ENCODE data around the gene STIMATE. TPM values are rescaled to one million over a fixed set of nuclear protein-coding genes. Genes with fewer than 3 reads are reported as not detected.

The STIMATE gene
- total RNA-seq, 2 donors from 2014 or later: 20.3 to 23.7 TPM

- H3K36me3 Mint-ChIP-seq (ENCODE audit: low read depth): no peaks in the 10 kb centered on the region
- DNase-seq: no peak
- H3K4me1 Mint-ChIP-seq: peaks cover 1% of the 10 kb centered on the region
- TF ChIP-seq CTCF (conservative IDR thresholded peaks at IDR 0.05): no peak
- Histone ChIP-seq H3K9me3 (ENCODE audit: control insufficient read depth, low read length) (no peaks in the 10 kb centered on the region), H3K9ac (ENCODE audit: extremely low read depth, low read length, poor library complexity, severe bottlenecking) (no peak overlapping the region), H3K4me1 (ENCODE audit: control insufficient read depth, insufficient read depth, low read length) (peaks cover 3% of the 10 kb centered on the region), H3K36me3 (ENCODE audit: control insufficient read depth, insufficient read depth, low read length) (no peaks in the 10 kb centered on the region), H3K27me3 (ENCODE audit: control insufficient read depth, insufficient read depth, low read length, poor library complexity, severe bottlenecking) (no peaks in the 10 kb centered on the region), H3K27ac (ENCODE audit: low read depth, low read length) (no peak overlapping the region), H3K4me3 (ENCODE audit: low read length) (no peak overlapping the region)
- 89 to 100% methylated on average over 5 to 10 of the region's 10 CpGs for WGBS, 2 experiments (ENCODE audit: insufficient coverage in 1 of 2, insufficient read length in 1 of 2)
- H3K4me3 Mint-ChIP-seq: no peak overlapping the region
- no peak overlapping the region for H3K27ac Mint-ChIP-seq
- no peaks in the 10 kb centered on the region for H3K27me3 Mint-ChIP-seq (ENCODE audit: insufficient read depth)
- H3K9me3 Mint-ChIP-seq: no peaks in the 10 kb centered on the region
Measured at GRCh38 chr3:52824037-52824436, 73.3 kb downstream of the STIMATE start.

GRCh38 chr3:52822363-52822762, 75.0 kb downstream of the STIMATE start:
- no peaks in the 10 kb centered on the region for H3K27me3 ChIP-seq (ENCODE audit: control insufficient read depth, insufficient read depth, low read length, poor library complexity, severe bottlenecking)
- 85 to 97% methylated on average over 3 to 5 of the region's 5 CpGs for WGBS, 2 experiments (ENCODE audit: insufficient coverage in 1 of 2, insufficient read length in 1 of 2)
- no peak overlapping the region for H3K4me3 Mint-ChIP-seq
- no peaks in the 10 kb centered on the region for H3K36me3 Mint-ChIP-seq (ENCODE audit: low read depth)
- peaks cover 1% of the 10 kb centered on the region for H3K4me1 Mint-ChIP-seq
- no peak overlapping the region for H3K27ac Mint-ChIP-seq
- H3K9ac ChIP-seq (ENCODE audit: extremely low read depth, low read length, poor library complexity, severe bottlenecking): no peak overlapping the region
- no peak for DNase-seq
- TF ChIP-seq CTCF (conservative IDR thresholded peaks at IDR 0.05): no peak
- H3K4me1 ChIP-seq (ENCODE audit: control insufficient read depth, insufficient read depth, low read length): peaks cover 3% of the 10 kb centered on the region
- H3K27me3 Mint-ChIP-seq (ENCODE audit: insufficient read depth): no peaks in the 10 kb centered on the region
- no peaks in the 10 kb centered on the region for H3K36me3 ChIP-seq (ENCODE audit: control insufficient read depth, insufficient read depth, low read length)
- no peak overlapping the region for H3K4me3 ChIP-seq (ENCODE audit: low read length)
- H3K27ac ChIP-seq (ENCODE audit: low read depth, low read length): no peak overlapping the region
- H3K9me3 Mint-ChIP-seq: no peaks in the 10 kb centered on the region
- no peaks in the 10 kb centered on the region for H3K9me3 ChIP-seq (ENCODE audit: control insufficient read depth, low read length)

- H3K4me1 Mint-ChIP-seq: peaks cover 1% of the 10 kb centered on the region
- peak; percentile 88 for DNase-seq
- Histone ChIP-seq H3K4me3 (ENCODE audit: low read length) (no peak overlapping the region), H3K4me1 (ENCODE audit: control insufficient read depth, insufficient read depth, low read length) (peaks cover 3% of the 10 kb centered on the region), H3K36me3 (ENCODE audit: control insufficient read depth, insufficient read depth, low read length) (no peaks in the 10 kb centered on the region), H3K27me3 (ENCODE audit: control insufficient read depth, insufficient read depth, low read length, poor library complexity, severe bottlenecking) (no peaks in the 10 kb centered on the region), H3K9me3 (ENCODE audit: control insufficient read depth, low read length) (no peaks in the 10 kb centered on the region), H3K27ac (ENCODE audit: low read depth, low read length) (no peak overlapping the region), H3K9ac (ENCODE audit: extremely low read depth, low read length, poor library complexity, severe bottlenecking) (no peak overlapping the region)
- WGBS, 2 experiments (ENCODE audit: insufficient coverage in 1 of 2, insufficient read length in 1 of 2): 56 to 76% methylated on average over 7 to 11 of the region's 11 CpGs
- no peaks in the 10 kb centered on the region for H3K9me3 Mint-ChIP-seq
- H3K36me3 Mint-ChIP-seq (ENCODE audit: low read depth): no peaks in the 10 kb centered on the region
- peak; percentile 92 for TF ChIP-seq CTCF (conservative IDR thresholded peaks at IDR 0.05)
- no peak overlapping the region for H3K27ac Mint-ChIP-seq
- no peak overlapping the region for H3K4me3 Mint-ChIP-seq
- H3K27me3 Mint-ChIP-seq (ENCODE audit: insufficient read depth): no peaks in the 10 kb centered on the region
Measured at GRCh38 chr3:52820736-52821135, 76.6 kb downstream of the STIMATE start.
